Heart left ventricle (tissue), 16 donors: ENCODE measurements around the gene PIP5K1B. TPM values are rescaled to one million over a fixed set of nuclear protein-coding genes. Genes with fewer than 3 reads are reported as not detected.

Experiments used
- ATAC-seq, 4 donors: fragments of 200-7000 bp; cut with Tn5 transposase; one replicate each; pipeline ENCODE4 v1.9.1; 2020 to 2022; ENCODE audit warnings: moderate library complexity in 4 of 4, mild to moderate bottlenecking in 3 of 4, moderate number of reproducible peaks in 1 of 4
- DNase-seq, 5 donors: peaks; one replicate each; pipeline ENCODE4 v3.0.0-alpha.2; 2020
- H3K27ac ChIP-seq, 12 donors: fragments of 200-600 bp; sonication (generic) in 4 of 12; one replicate each; pipeline versions ENCODE4 v1.5.0 to v1.8.0; 2016 to 2022; ENCODE audit warnings: mild to moderate bottlenecking in 2 of 12
- H3K27me3 ChIP-seq, 9 donors: fragments of 200-600 bp; sonication (generic) in 2 of 9; one replicate each; pipeline versions ENCODE4 v1.5.1 to v1.8.0; 2016 to 2022; ENCODE audit warnings: mild to moderate bottlenecking in 3 of 9
- H3K36me3 ChIP-seq, 9 donors: fragments of 200-600 bp; sonication (generic) in 2 of 9; one replicate each; pipeline versions ENCODE4 v1.5.0 to v1.8.0; 2018 to 2022; ENCODE audit warnings: mild to moderate bottlenecking in 2 of 9
- H3K4me1 ChIP-seq, 12 donors: fragments of 200-600 bp; sonication (generic) in 4 of 12; one replicate each; pipeline versions ENCODE4 v1.5.0 to v1.8.0; 2016 to 2022; ENCODE audit warnings: mild to moderate bottlenecking in 3 of 12
- H3K4me3 ChIP-seq, 12 donors: fragments of 200-600 bp; sonication (generic) in 4 of 12; one replicate each; pipeline versions ENCODE4 v1.5.0 to v1.8.0; 2017 to 2022; ENCODE audit warnings: mild to moderate bottlenecking in 9 of 12, moderate library complexity in 4 of 12
- H3K9me3 ChIP-seq, 12 donors: fragments of 200-600 bp; sonication (generic) in 4 of 12; one replicate each; pipeline versions ENCODE4 v1.5.0 to v1.8.0; 2016 to 2022; ENCODE audit warnings: mild to moderate bottlenecking in 1 of 12
- CTCF ChIP-seq, 12 donors: fragments of 200-600 bp; sonication (generic) in 4 of 12; IDR thresholded peaks; one replicate each; pipeline versions ENCODE4 v1.5.0 to v1.8.0; 2018 to 2022; ENCODE audit warnings: antibody characterized with exemption in 12 of 12, mild to moderate bottlenecking in 5 of 12
- POLR2A ChIP-seq, 2 donors: fragments of 450-650 bp; IDR thresholded peaks; one replicate each; pipeline ENCODE4 v1.6.1; 2017; ENCODE audit warnings: antibody characterized with exemption in 2 of 2, mild to moderate bottlenecking in 2 of 2, moderate library complexity in 2 of 2
- WGBS, 4 donors: extraction: QIAGEN DNeasy Blood & Tissue Kit in 2 of 4; methylation state at CpG; one replicate each; pipeline versions ENCODE4 v1.1.5 to v1.1.7; 2013 to 2018; 5-methylcytosine and 5-hydroxymethylcytosine counted together
- intact Hi-C, 10 donors: fragments of 100-400 bp; cut with DNase I; formaldehyde crosslinking; loops; one replicate each; pipeline versions ENCODE4 v1.11.1 to v1.14.2; 2022
- polyA plus RNA-seq, 2 donors: library from polyadenylated mRNA; stranded (reverse); fragments of 200-250 nt; gene quantifications; one replicate each; pipeline ENCODE4 v1.2.3, GENCODE V29; 2013
- total RNA-seq, 9 donors: library from RNA; depleted of rRNA in 2 of 9; stranded (reverse); fragments of >200 nt in 2 of 9; fragmentation: NEBNext Ultra II Directional in 3 of 9; extraction: Animal tissue kit (Norgen Biotek cat#: 25700) in 3 of 9; gene quantifications; one replicate each; pipeline versions ENCODE4 v1.1.0 to v1.2.4, GENCODE V29; 2016 to 2023
- donor health status: ischemic (EF 13 %, LVEDD 7.1; RV severe dilation, severe dysfunction).
- donor health status: healthy with polysubstance abuse.
- donor health status: DM: no; HTN: yes; CAD: no.
- donor health status: DM: no; HTN: no; CAD: no.
- donor health status: ischemic (EF 25% LVEDD 6.9; RV normal size, moderate dysfunction).
- donor health status: ischemic (EF 25% LVEDD 5.7; RV mildly dilated, moderate dysfunction).
- donor health status: healthy.
- donor health status: DM: yes; HTN: yes; CAD: no.
- donor health status: ischemic (EF 35%, LVEDD 5.7; RV mildly dilated, moderate dysfunction).
- donor health status: nonischemic (EF 11% LVEDD 7.7; RV severe dilation, severe dysfunction).
- donor health status: DM: yes; HTN: yes; CAD: no.
- donor health status: PGD.
- donor health status: ischemic (EF 29% LVEDD 5.4; RV normal size, mild dysfunction).
- donor health status: nonischemic (EF 23%, LVEDD 6.1; RV moderate dilation, normal function).

The PIP5K1B gene
- total and polyA plus RNA-seq, 11 donors = 8.6 to 68.0 (median 47.5) TPM

GRCh38 chr9:68685213-68685612, 19.8 kb upstream of the PIP5K1B start:
- DNase-seq = no peak
- Histone ChIP-seq H3K9me3 (no peaks in the 10 kb centered on the region), H3K4me1 (peaks cover 0 to 14% (median 3%) of the 10 kb centered on the region in 12 donors), H3K4me3 (no peak overlapping the region), H3K27me3 (peaks cover 0 to 5% (median 0%) of the 10 kb centered on the region in 9 donors), H3K27ac (no peak overlapping the region), H3K36me3 (no peaks in the 10 kb centered on the region)
- no peak for ATAC-seq
- TF ChIP-seq CTCF (IDR thresholded peaks at IDR 0.05) = no peak
- intact Hi-C loops = loop anchor here in 5 of 10 donors (5.0 to 10.0 kb wide), 4 partner anchors 50 to 103 kb away; no protein-coding TSS in a partner anchor
- 86 to 91% (median 89%) methylated on average over 3 of the region's 3 CpGs for WGBS, 4 donors

- Histone ChIP-seq H3K9me3 (no peaks in the 10 kb centered on the region), H3K27me3 (peaks cover 0 to 5% (median 0%) of the 10 kb centered on the region in 9 donors), H3K4me3 (no peak overlapping the region), H3K4me1 (peaks cover 0 to 18% (median 4%) of the 10 kb centered on the region in 12 donors), H3K36me3 (no peaks in the 10 kb centered on the region), H3K27ac (no peak overlapping the region)
- intact Hi-C loops = loop anchor here in 5 of 10 donors (5.0 to 10.0 kb wide), 4 partner anchors 51 to 103 kb away; no protein-coding TSS in a partner anchor
- ATAC-seq = no peak
- TF ChIP-seq POLR2A (IDR thresholded peaks at IDR 0.05) (no peak), CTCF (IDR thresholded peaks at IDR 0.05) (peak in 7 of 12 donors; percentile 9 to 31 (median 20))
- DNase-seq = no peak
- WGBS, 4 donors = 55 to 65% (median 64%) methylated on average over 3 of the region's 3 CpGs
Measured at GRCh38 chr9:68685770-68686169, 19.3 kb upstream of the PIP5K1B start.

- no peaks in the 10 kb centered on the region for H3K9me3 ChIP-seq
- H3K4me1 ChIP-seq = peaks cover 0 to 23% (median 6%) of the 10 kb centered on the region in 12 donors
- DNase-seq (peak in 4 of 5 donors; percentile 51 to 76 (median 63)), ATAC-seq (peak; percentile 90 to 96 (median 96))
- TF ChIP-seq POLR2A (IDR thresholded peaks at IDR 0.05) (no peak), CTCF (IDR thresholded peaks at IDR 0.05) (no peak)
- H3K27ac ChIP-seq = peak overlapping the region in 9 of 12 donors; percentile 38 to 66 (median 57)
- no peak overlapping the region for H3K4me3 ChIP-seq
- intact Hi-C loops = loop anchor here in 1 of 10 donors (5.0 to 10.0 kb wide), 2 partner anchors 55 to 93 kb away; no protein-coding TSS in a partner anchor
- WGBS, 4 donors = 14 to 19% (median 16%) methylated on average over 6 of the region's 6 CpGs
- H3K27me3 ChIP-seq = peaks cover 0 to 5% (median 0%) of the 10 kb centered on the region in 9 donors
- no peaks in the 10 kb centered on the region for H3K36me3 ChIP-seq
Measured at GRCh38 chr9:68690088-68690487, 15.0 kb upstream of the PIP5K1B start.

DNA sequence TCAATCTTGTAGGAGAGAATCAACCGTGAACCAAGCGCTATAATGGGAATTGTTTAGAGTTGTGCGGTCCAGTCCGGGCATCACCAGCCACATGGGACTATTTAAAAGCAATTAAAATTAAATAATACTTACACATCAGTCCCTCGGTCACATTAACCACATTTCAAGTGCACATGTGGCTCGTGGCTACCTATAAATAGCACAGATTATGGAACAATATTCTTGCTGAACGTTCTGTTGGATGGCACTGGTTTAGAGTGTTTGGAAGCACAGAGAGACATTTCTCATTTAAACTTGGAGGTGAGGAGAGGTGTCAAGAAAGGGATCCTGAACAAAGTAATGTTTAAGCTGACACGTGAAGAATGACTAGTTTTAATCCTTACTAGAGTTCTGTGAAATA, 12.5 kb upstream of the PIP5K1B start:
- Histone ChIP-seq H3K27ac (peak overlapping the region in 5 of 12 donors; percentile 9 to 36 (median 26)), H3K27me3 (peaks cover 0 to 2% (median 0%) of the 10 kb centered on the region in 9 donors), H3K4me1 (peaks cover 0 to 26% (median 6%) of the 10 kb centered on the region in 12 donors), H3K4me3 (no peak overlapping the region), H3K36me3 (no peaks in the 10 kb centered on the region), H3K9me3 (no peaks in the 10 kb centered on the region)
- ATAC-seq (peak; percentile 28 to 53 (median 44)), DNase-seq (no peak)
- intact Hi-C loops = loop anchor here in 1 of 10 donors (5.0 to 10.0 kb wide), 2 partner anchors 58 to 95 kb away; no protein-coding TSS in a partner anchor
- TF ChIP-seq CTCF (IDR thresholded peaks at IDR 0.05) (no peak), POLR2A (IDR thresholded peaks at IDR 0.05) (no peak)
- WGBS, 4 donors = 47 to 60% (median 57%) methylated on average over 8 of the region's 8 CpGs
